Activated CD8-positive, alpha-beta T cell treated with anti-CD3 and anti-CD28 coated beads for 36 hours (primary cell): ENCODE measurements around the gene IBSP. TPM values are rescaled to one million over a fixed set of nuclear protein-coding genes. Genes with fewer than 3 reads are reported as not detected.

ENCODE experiments used
- ATAC-seq: fragments of 200-7000 bp; cut with Tn5 transposase; one replicate; pipeline ENCODE4 v1.10.0; 2021; ENCODE audit warnings: mild to moderate bottlenecking, moderate library complexity
- CTCF ChIA-PET: fragments of 350-600 bp; sonication (Branson Sonifier 250); formaldehyde crosslinking; loops from one replicate; lab custom pipeline; 2021; ENCODE audit warnings: antibody characterized with exemption; lab: Charles Lee
- POLR2A ChIA-PET: fragments of 350-600 bp; sonication (Branson Sonifier 250); formaldehyde crosslinking; loops from one replicate; lab custom pipeline; 2021; ENCODE audit warnings: antibody characterized with exemption; lab: Charles Lee
- DNase-seq: peaks from one replicate; pipeline ENCODE4 v3.0.0-alpha.2; 2020
- H3K27ac Mint-ChIP-seq: one replicate; pipeline ENCODE4 v1.8.0; 2021; ENCODE audit warnings: mild to moderate bottlenecking, mixed read lengths
- H3K27me3 Mint-ChIP-seq: one replicate; pipeline ENCODE4 v1.8.0; 2021; ENCODE audit warnings: mixed read lengths
- H3K36me3 Mint-ChIP-seq: one replicate; pipeline ENCODE4 v1.8.0; 2021; ENCODE audit warnings: low read depth, mixed read lengths
- H3K4me1 Mint-ChIP-seq: one replicate; pipeline ENCODE4 v1.8.0; 2021; ENCODE audit warnings: low read depth, mixed read lengths
- H3K4me3 Mint-ChIP-seq: one replicate; pipeline ENCODE4 v1.8.0; 2021; ENCODE audit warnings: mild to moderate bottlenecking, moderate library complexity, mixed read lengths
- H3K9me3 Mint-ChIP-seq: one replicate; pipeline ENCODE4 v1.8.0; 2021; ENCODE audit warnings: mixed read lengths
- CTCF ChIP-seq: fragments of 200-600 bp; IDR thresholded peaks from one replicate; pipeline ENCODE4 v1.8.0; 2022; ENCODE audit warnings: antibody characterized with exemption, mild to moderate bottlenecking
- intact Hi-C: fragments of 100-400 bp; cut with micrococcal nuclease; formaldehyde crosslinking; loops from one replicate; pipeline ENCODE4 v1.10.0; 2022
- total RNA-seq, 2 experiments: library from RNA; stranded (reverse); gene quantifications; one replicate each; pipeline ENCODE4 v1.2.3, GENCODE V29; 2021

The IBSP gene
- total RNA-seq, 2 experiments from 2014 or later = not detected

GRCh38 chr4:87781569-87781968, 17.8 kb upstream of the IBSP start:
- POLR2A ChIA-PET = no interaction called here
- Mint-ChIP-seq H3K36me3 (no peaks in the 10 kb centered on the region), H3K27me3 (peaks cover 2% of the 10 kb centered on the region), H3K27ac (no peak overlapping the region), H3K4me3 (no peak overlapping the region), H3K4me1 (no peaks in the 10 kb centered on the region), H3K9me3 (no peaks in the 10 kb centered on the region)
- DNase-seq (no peak), ATAC-seq (no peak)
- intact Hi-C loops = no loop called here
- no peak for TF ChIP-seq CTCF
- CTCF ChIA-PET = no interaction called here

- DNase-seq = no peak
- intact Hi-C loops = no loop called here
- H3K27me3 Mint-ChIP-seq = peaks cover 2% of the 10 kb centered on the region
- TF ChIP-seq CTCF = no peak
- POLR2A ChIA-PET = no interaction called here
- no peaks in the 10 kb centered on the region for H3K4me1 Mint-ChIP-seq
- no peak overlapping the region for H3K4me3 Mint-ChIP-seq
- no peak overlapping the region for H3K27ac Mint-ChIP-seq
- CTCF ChIA-PET = no interaction called here
- no peaks in the 10 kb centered on the region for H3K9me3 Mint-ChIP-seq
- no peak for ATAC-seq
- no peaks in the 10 kb centered on the region for H3K36me3 Mint-ChIP-seq
Measured at GRCh38 chr4:87783781-87784180, 15.6 kb upstream of the IBSP start.

GRCh38 chr4:87785731-87786509, 13.4 kb upstream of the IBSP start:
- Mint-ChIP-seq H3K36me3 (no peaks in the 10 kb centered on the region), H3K9me3 (no peaks in the 10 kb centered on the region), H3K27ac (no peak overlapping the region), H3K4me3 (no peak overlapping the region), H3K27me3 (peaks cover 2% of the 10 kb centered on the region), H3K4me1 (no peaks in the 10 kb centered on the region)
- ChIA-PET CTCF (no interaction called here), POLR2A (no interaction called here)
- DNase-seq = no peak
- intact Hi-C loops = no loop called here
- TF ChIP-seq CTCF = no peak
- ATAC-seq = no peak

GRCh38 chr4:87802858-87803257, 3.5 kb downstream of the IBSP start:
- H3K9me3 Mint-ChIP-seq = no peaks in the 10 kb centered on the region
- ATAC-seq (no peak), DNase-seq (no peak)
- H3K27me3 Mint-ChIP-seq = no peaks in the 10 kb centered on the region
- TF ChIP-seq CTCF = no peak
- no peaks in the 10 kb centered on the region for H3K4me1 Mint-ChIP-seq
- no peak overlapping the region for H3K4me3 Mint-ChIP-seq
- ChIA-PET CTCF (no interaction called here), POLR2A (no interaction called here)
- intact Hi-C loops = no loop called here
- no peak overlapping the region for H3K27ac Mint-ChIP-seq
- no peaks in the 10 kb centered on the region for H3K36me3 Mint-ChIP-seq

GRCh38 chr4:87803421-87803820, 4.1 kb downstream of the IBSP start:
- no peak for DNase-seq
- no peak for TF ChIP-seq CTCF
- H3K27me3 Mint-ChIP-seq = no peaks in the 10 kb centered on the region
- ChIA-PET POLR2A (no interaction called here), CTCF (no interaction called here)
- no peaks in the 10 kb centered on the region for H3K4me1 Mint-ChIP-seq
- no peak overlapping the region for H3K27ac Mint-ChIP-seq
- ATAC-seq = no peak
- H3K9me3 Mint-ChIP-seq = no peaks in the 10 kb centered on the region
- intact Hi-C loops = no loop called here
- no peak overlapping the region for H3K4me3 Mint-ChIP-seq
- no peaks in the 10 kb centered on the region for H3K36me3 Mint-ChIP-seq
